ENCODE results near the gene ENTPD2.

- TF ChIP-seq TEAD2 (tag; IDR thresholded peaks at IDR 0.05) (no peak), BRCA1 (IDR thresholded peaks at IDR 0.05) (no peak), BRCA1 (CRISPR knock-in tag; IDR thresholded peaks at IDR 0.05) (no peak), CTCF (IDR thresholded peaks at IDR 0.05 in 2 of 3, conservative IDR thresholded peaks at IDR 0.05 in 1 of 3; ENCODE audit: insufficient read depth in 2 of 3, low read depth in 1 of 3, low read length in 3 of 3) (no peak), PKNOX1 (IDR thresholded peaks at IDR 0.05) (no peak), HSF4 (CRISPR knock-in tag; IDR thresholded peaks at IDR 0.05; ENCODE audit: borderline replicate concordance) (no peak), EP300 (IDR thresholded peaks at IDR 0.05; ENCODE audit: low read length) (no peak), ZNF146 (CRISPR knock-in tag; IDR thresholded peaks at IDR 0.05; ENCODE audit: unreplicated experiment) (no peak), ARHGAP35 (IDR thresholded peaks at IDR 0.05; ENCODE audit: partially characterized antibody) (no peak), FOXP4 (CRISPR knock-in tag; IDR thresholded peaks at IDR 0.05; ENCODE audit: borderline replicate concordance) (no peak), KDM1A (IDR thresholded peaks at IDR 0.05) (no peak), POLR2A (conservative IDR thresholded peaks at IDR 0.05) (no peak), ZNF551 (CRISPR knock-in tag; IDR thresholded peaks at IDR 0.05) (no peak)
These were observed 37.9 kb downstream of the ENTPD2 start for GRCh38 chr9:137015976-137016375.

Data from K562 (cell line).